ENCODE data around the gene SLC26A11. TPM values are rescaled to one million over a fixed set of nuclear protein-coding genes. Genes with fewer than 3 reads are reported as not detected.
"Not testable (repeated sequence)": the region's sequence is repeated elsewhere in the genome, so short reads cannot be mapped to it uniquely, and the experiment has no call there.

SLC26A11 gene
- total RNA-seq, 1 donor from 2014 or later: 5.9 TPM

- peak overlapping the region; percentile 91 for H3K27ac Mint-ChIP-seq
- peak; percentile 73 for DNase-seq (ENCODE audit: low spot score)
- H3K4me3 Mint-ChIP-seq: peak overlapping the region; percentile 74
- H3K36me3 Mint-ChIP-seq (ENCODE audit: low read depth): peaks cover 2% of the 10 kb centered on the region
- H3K4me1 Mint-ChIP-seq (ENCODE audit: low read depth): peaks cover 69% of the 10 kb centered on the region
- no peaks in the 10 kb centered on the region for H3K9me3 Mint-ChIP-seq
- intact Hi-C loops (cut with micrococcal nuclease): loop anchor here (1.0 to 5.0 kb wide), 3 partner anchors 9 to 247 kb away; no protein-coding TSS in a partner anchor
- H3K27me3 Mint-ChIP-seq (ENCODE audit: insufficient read depth): no peaks in the 10 kb centered on the region
Measured at GRCh38 chr17:80254396-80255251, 34.4 kb downstream of the SLC26A11 start.

- Mint-ChIP-seq H3K36me3 (ENCODE audit: low read depth) (peaks cover 2% of the 10 kb centered on the region), H3K9me3 (no peaks in the 10 kb centered on the region), H3K4me1 (ENCODE audit: low read depth) (peaks cover 72% of the 10 kb centered on the region), H3K27me3 (ENCODE audit: insufficient read depth) (no peaks in the 10 kb centered on the region), H3K27ac (peak overlapping the region; percentile 91), H3K4me3 (peak overlapping the region; percentile 26)
- intact Hi-C loops (cut with micrococcal nuclease): no loop called here
- no peak for DNase-seq (ENCODE audit: low spot score)
Measured at GRCh38 chr17:80256034-80256350, 35.8 kb downstream of the SLC26A11 start.

GRCh38 chr17:80257716-80258213 is 37.5 kb downstream of the SLC26A11 start:
- intact Hi-C loops (cut with micrococcal nuclease): no loop called here
- Mint-ChIP-seq H3K36me3 (ENCODE audit: low read depth) (peaks cover 5% of the 10 kb centered on the region), H3K27ac (peak overlapping the region; percentile 99), H3K9me3 (no peaks in the 10 kb centered on the region), H3K4me1 (ENCODE audit: low read depth) (peaks cover 74% of the 10 kb centered on the region), H3K27me3 (ENCODE audit: insufficient read depth) (no peaks in the 10 kb centered on the region), H3K4me3 (peak overlapping the region; percentile 93)
- DNase-seq (ENCODE audit: low spot score): no peak

DNA sequence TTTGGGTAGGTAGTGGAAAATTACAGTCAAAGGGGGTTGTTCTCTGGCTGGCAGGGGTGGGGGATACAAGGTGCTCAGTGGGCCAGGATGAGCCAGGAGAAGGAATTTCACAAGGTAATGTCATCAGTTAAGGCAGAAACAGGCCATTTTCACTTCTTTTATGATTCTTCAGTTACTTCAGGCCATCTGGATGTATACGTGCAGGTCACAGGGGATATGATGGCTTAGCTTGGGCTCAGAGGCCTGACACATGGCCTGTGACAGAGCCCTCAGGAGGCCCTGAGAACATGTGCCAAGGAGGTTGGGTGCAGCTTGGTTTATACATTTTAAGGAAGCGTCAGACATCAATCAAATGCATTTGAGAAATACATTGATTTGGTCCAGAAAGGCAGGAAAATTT is 38.1 kb downstream of the SLC26A11 start:
- Mint-ChIP-seq H3K27ac (peak overlapping the region; percentile 99), H3K4me1 (ENCODE audit: low read depth) (peaks cover 69% of the 10 kb centered on the region), H3K4me3 (peak overlapping the region; percentile 93)
- intact Hi-C loops (cut with micrococcal nuclease); DNase-seq (ENCODE audit: low spot score); H3K9me3 Mint-ChIP-seq; H3K36me3 Mint-ChIP-seq (ENCODE audit: low read depth); H3K27me3 Mint-ChIP-seq (ENCODE audit: insufficient read depth): not testable (repeated sequence)

GRCh38 chr17:80259457-80260068 is 39.3 kb downstream of the SLC26A11 start:
- intact Hi-C loops (cut with micrococcal nuclease): no loop called here
- Mint-ChIP-seq H3K9me3 (no peaks in the 10 kb centered on the region), H3K27me3 (ENCODE audit: insufficient read depth) (no peaks in the 10 kb centered on the region), H3K36me3 (ENCODE audit: low read depth) (peaks cover 10% of the 10 kb centered on the region), H3K27ac (peak overlapping the region; percentile 99), H3K4me3 (peak overlapping the region; percentile 93), H3K4me1 (ENCODE audit: low read depth) (peaks cover 63% of the 10 kb centered on the region)
- no peak for DNase-seq (ENCODE audit: low spot score)

- intact Hi-C loops (cut with micrococcal nuclease): no loop called here
- H3K4me1 Mint-ChIP-seq (ENCODE audit: low read depth): peaks cover 60% of the 10 kb centered on the region
- DNase-seq (ENCODE audit: low spot score): peak; percentile 82
- no peaks in the 10 kb centered on the region for H3K9me3 Mint-ChIP-seq
- H3K4me3 Mint-ChIP-seq: peak overlapping the region; percentile 93
- H3K36me3 Mint-ChIP-seq (ENCODE audit: low read depth): peaks cover 15% of the 10 kb centered on the region
- H3K27ac Mint-ChIP-seq: peak overlapping the region; percentile 99
- no peaks in the 10 kb centered on the region for H3K27me3 Mint-ChIP-seq (ENCODE audit: insufficient read depth)
Measured at GRCh38 chr17:80260069-80260535, 39.9 kb downstream of the SLC26A11 start.

GRCh38 chr17:80260791-80261158 is 40.5 kb downstream of the SLC26A11 start, which contains the start of gene RNF213:
TSS of gene RNF213 (plus strand) at chr17:80260852. CDS start at chr17:80263682, 2,830 bp downstream.
- peak within 1 kb of the TSS; percentile 99 for H3K27ac Mint-ChIP-seq
- H3K9me3 Mint-ChIP-seq: no peaks in the 10 kb centered on the region
- no peaks in the 10 kb centered on the region for H3K27me3 Mint-ChIP-seq (ENCODE audit: insufficient read depth)
- DNase-seq (ENCODE audit: low spot score): peak; percentile 70
- H3K4me3 Mint-ChIP-seq: peak within 1 kb of the TSS; percentile 100
- intact Hi-C loops (cut with micrococcal nuclease): no loop called here
- H3K4me1 Mint-ChIP-seq (ENCODE audit: low read depth): peaks cover 60% of the 10 kb centered on the region
- peaks cover 22% of the 10 kb centered on the region for H3K36me3 Mint-ChIP-seq (ENCODE audit: low read depth)

GRCh38 chr17:80261159-80261894 is 41.1 kb downstream of the SLC26A11 start:
- Mint-ChIP-seq H3K36me3 (ENCODE audit: low read depth) (peaks cover 24% of the 10 kb centered on the region), H3K4me3 (peak overlapping the region; percentile 100), H3K27ac (peak overlapping the region; percentile 98), H3K9me3 (no peaks in the 10 kb centered on the region), H3K4me1 (ENCODE audit: low read depth) (peaks cover 61% of the 10 kb centered on the region), H3K27me3 (ENCODE audit: insufficient read depth) (no peaks in the 10 kb centered on the region)
- peak; percentile 73 for DNase-seq (ENCODE audit: low spot score)
- intact Hi-C loops (cut with micrococcal nuclease): no loop called here

DNA sequence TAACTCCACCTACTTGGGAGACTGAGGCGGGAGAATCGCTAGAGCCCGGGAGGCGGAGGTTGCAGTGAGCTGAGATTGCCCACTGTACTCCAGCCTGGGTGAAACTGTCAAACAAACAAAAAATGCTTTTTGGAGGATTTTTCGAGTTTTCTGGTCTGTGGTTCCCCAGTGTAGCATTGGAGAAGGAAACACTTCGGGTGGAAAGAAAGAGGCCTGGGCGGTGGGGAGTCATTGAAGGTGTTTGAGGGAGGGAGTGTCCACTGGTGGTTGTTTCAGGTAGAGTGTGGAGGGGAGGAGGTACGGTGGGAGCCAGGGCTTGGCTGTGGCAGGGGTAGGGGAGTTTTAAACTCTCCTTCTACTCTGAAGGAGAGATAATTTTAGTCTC is 41.7 kb downstream of the SLC26A11 start:
- intact Hi-C loops (cut with micrococcal nuclease): loop anchor here (2.0 kb wide), 1 partner anchor 43 kb away; no protein-coding TSS in a partner anchor
- Mint-ChIP-seq H3K27ac (peak overlapping the region; percentile 98), H3K27me3 (ENCODE audit: insufficient read depth) (no peaks in the 10 kb centered on the region), H3K4me3 (peak overlapping the region; percentile 100), H3K36me3 (ENCODE audit: low read depth) (peaks cover 24% of the 10 kb centered on the region), H3K9me3 (no peaks in the 10 kb centered on the region), H3K4me1 (ENCODE audit: low read depth) (peaks cover 56% of the 10 kb centered on the region)
- DNase-seq (ENCODE audit: low spot score): no peak

DNA sequence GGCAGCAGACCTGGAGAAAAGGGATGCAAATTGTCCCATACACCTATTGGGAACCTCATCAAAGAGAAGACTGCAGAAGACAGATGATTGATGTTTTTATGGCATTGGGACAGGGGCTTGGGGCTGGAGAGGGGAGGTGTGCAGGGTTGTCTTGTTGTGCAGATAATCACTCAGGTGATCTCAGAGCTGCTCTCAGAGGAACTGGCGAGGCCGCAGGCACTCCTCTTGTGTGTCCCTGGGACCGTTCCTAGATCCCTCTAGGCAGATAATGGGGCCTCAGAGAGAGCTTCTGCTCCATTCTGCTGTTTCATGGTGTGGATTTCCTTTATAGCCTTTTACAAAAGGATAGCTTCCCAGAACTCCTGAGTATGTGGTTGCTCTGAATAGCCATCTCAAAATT is 42.1 kb downstream of the SLC26A11 start:
- Mint-ChIP-seq H3K27ac (peak overlapping the region; percentile 98), H3K36me3 (ENCODE audit: low read depth) (peaks cover 25% of the 10 kb centered on the region), H3K4me3 (peak overlapping the region; percentile 100), H3K9me3 (no peaks in the 10 kb centered on the region), H3K4me1 (ENCODE audit: low read depth) (peaks cover 58% of the 10 kb centered on the region), H3K27me3 (ENCODE audit: insufficient read depth) (no peaks in the 10 kb centered on the region)
- intact Hi-C loops (cut with micrococcal nuclease): loop anchor here (2.0 kb wide), 1 partner anchor 43 kb away; no protein-coding TSS in a partner anchor
- DNase-seq (ENCODE audit: low spot score): no peak

DNA sequence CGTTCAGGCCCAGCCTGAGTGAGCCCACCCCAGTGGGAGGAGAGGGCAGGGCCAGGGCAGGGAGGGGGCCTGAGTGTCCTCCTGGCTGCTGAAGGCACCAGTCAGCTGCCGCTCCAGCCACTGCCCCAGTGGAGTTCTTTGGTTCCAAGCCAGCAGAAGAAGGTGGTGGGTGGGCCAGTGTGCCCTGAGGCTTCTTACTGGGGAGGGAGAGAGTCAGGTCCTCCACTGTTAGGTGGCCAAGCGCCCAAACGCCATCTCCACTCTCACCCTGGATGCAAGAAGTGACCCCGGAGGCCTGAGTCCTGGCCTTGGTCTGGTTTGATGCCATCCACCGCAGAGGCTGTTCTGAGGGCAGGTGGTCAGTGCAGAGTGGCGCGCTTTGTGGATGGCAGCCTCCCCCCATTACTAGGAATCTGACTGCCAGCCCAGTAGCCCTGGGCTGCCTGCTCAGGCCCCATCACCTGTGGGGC is 42.6 kb downstream of the SLC26A11 start:
- Mint-ChIP-seq H3K4me3 (peak overlapping the region; percentile 100), H3K36me3 (ENCODE audit: low read depth) (peaks cover 28% of the 10 kb centered on the region), H3K27ac (no peak overlapping the region), H3K9me3 (no peaks in the 10 kb centered on the region), H3K4me1 (ENCODE audit: low read depth) (peaks cover 57% of the 10 kb centered on the region), H3K27me3 (ENCODE audit: insufficient read depth) (no peaks in the 10 kb centered on the region)
- DNase-seq (ENCODE audit: low spot score): no peak
- intact Hi-C loops (cut with micrococcal nuclease): loop anchor here (1.0 to 2.0 kb wide), 3 partner anchors 9 to 116 kb away; partner anchors contain the start of gene EIF4A3

All from activated T-helper 1 cell treated with anti-CD3 and anti-CD28 coated beads, Interleukin-12 subunit alpha, Interleukin-12 subunit beta, Interleukin-2, Interleukin-4 antibody, amounts not matched to agents 30 ng/mL and 10 ng/mL and 1 ng/mL, durations not matched to agents 14 hours and 24 hours and 36 hours (primary cell).